Stimulated activated CD4-positive, alpha-beta T cell treated with anti-CD3 and anti-CD28 coated beads, Interleukin-2, amount 100 ng/mL, for 4 hours (primary cell): ENCODE data around the gene MVD.

Experiments used
- DNase-seq: peaks from one replicate; pipeline ENCODE4 v3.0.0-alpha.2; 2020; ENCODE audit warnings: low read depth

The MVD gene

GRCh38 chr16:88662843-88663606 lies at the start of gene MVD:
Gene MVD (minus strand): TSS chr16:88663091. CDS start chr16:88663080, 11 bp downstream.
- DNase-seq = peak; percentile 95

GRCh38 chr16:88712362-88712979 lies 49.6 kb upstream of the MVD start:
- no peak for DNase-seq

- no peak for DNase-seq
Measured at GRCh38 chr16:88711750-88712340, 49.0 kb upstream of the MVD start.

GRCh38 chr16:88710556-88710955 lies 47.7 kb upstream of the MVD start:
- no peak for DNase-seq

DNA sequence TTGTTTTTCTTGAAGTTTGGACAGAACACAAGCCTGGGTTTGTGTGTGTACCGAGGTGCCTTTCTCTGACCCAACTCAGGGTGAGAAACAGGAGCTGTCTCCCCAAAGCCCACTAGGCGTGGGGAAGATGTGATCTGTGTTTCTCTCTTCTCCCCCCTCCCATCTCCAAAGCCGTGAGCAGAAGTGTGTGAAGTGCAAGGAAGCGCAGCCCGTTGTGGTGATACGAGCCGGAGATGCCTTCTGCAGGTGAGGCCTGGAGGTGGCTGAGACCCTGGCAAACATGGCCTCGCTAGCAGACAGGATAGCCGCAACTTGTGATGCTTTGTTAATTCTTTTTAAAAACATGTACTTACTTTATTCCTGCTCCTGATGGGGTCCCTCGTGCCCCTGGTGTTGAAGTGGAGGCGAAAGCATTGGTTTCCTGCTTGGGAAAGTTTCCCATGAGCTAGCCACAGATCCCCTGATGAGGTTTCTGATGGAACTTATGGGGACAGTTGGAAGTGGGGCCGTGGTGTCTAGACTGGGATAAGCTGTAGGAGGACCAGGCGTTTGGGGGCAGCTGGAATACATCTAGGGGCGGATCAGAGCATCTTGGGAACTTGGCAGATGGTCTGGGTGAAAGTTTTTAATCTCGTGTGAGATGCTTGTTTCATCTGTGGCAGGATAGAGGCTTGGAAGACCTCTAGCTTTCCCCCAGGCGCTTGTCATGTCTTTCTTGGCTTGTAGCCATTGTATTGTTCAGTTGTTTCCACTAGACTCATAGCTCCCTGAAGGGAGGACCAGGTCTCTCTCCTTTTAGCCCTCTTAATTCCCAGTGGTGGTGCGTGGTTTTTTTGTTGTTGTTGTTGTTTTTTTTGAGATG lies 44.3 kb upstream of the MVD start:
- DNase-seq = no peak

DNA sequence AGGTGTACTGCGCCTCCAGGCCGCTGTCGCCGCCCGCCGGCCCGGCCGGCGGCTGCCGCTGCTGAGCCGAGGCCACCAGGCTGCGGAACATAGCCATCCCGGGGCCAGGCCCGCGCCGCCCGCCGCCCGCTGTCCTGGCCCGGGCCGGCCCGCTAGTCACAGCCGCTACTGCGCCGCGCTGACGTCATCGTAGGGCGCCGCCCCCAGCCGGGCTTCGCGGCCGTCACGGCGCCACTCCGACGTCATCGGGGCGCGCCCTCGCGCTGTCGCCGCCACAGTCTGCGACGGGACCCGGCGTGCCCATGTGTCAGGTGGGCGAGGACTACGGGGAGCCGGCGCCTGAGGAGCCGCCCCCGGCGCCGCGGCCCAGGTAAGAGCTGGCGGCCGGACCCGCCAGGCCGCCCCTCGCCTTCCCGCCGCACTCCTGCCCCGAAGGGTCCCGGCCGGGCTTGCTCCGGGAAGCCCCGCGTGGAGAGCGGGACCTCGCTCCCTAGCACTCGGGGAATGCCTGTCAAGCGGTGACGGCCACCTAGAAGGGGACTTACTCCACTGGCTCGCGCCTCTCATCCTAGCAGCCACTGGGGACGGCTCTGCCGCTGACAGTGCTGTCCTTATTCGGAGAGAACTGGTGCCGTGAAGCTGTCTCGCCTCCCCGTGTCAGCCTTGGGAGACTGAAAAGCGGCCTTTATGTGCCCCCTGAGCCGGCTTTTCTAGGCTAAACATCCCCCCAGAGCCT lies 43.5 kb upstream of the MVD start, which contains the start of the genes CTU2 and RNF166:
CTU2 (plus strand) TSS at position 275 of the 736 bp plus-strand sequence; CDS start at position 303, 28 bp downstream.
RNF166 (minus strand) TSS at position 180 of the 736 bp plus-strand sequence; CDS start at position 97, 83 bp downstream.
- DNase-seq = peak; percentile 92

DNA sequence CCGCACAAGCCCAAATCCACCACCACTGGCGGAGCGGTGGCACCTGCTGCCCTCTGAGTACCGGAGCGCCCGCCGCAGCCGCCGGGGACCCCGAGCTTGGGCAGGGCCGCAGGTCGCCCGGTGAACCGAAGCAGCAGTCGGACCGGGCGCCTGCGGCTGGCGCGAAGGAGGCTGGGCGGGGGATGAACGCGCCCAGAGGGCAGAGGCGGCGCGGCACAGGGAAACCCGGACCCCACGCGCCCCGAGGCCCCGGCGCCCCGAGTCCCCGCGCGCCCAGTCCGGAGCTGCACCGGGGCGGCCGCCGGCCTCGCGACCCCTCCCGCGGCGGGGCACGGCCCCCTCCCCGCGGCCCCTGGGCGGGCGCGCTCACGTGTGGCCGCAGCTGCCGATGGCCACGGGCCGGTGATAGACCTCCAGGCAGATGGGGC lies 42.9 kb upstream of the MVD start:
- no peak for DNase-seq

GRCh38 chr16:88705076-88705684 lies 42.3 kb upstream of the MVD start:
- DNase-seq = no peak

- peak; percentile 39 for DNase-seq
Measured at GRCh38 chr16:88703486-88704309, 40.8 kb upstream of the MVD start.

DNA sequence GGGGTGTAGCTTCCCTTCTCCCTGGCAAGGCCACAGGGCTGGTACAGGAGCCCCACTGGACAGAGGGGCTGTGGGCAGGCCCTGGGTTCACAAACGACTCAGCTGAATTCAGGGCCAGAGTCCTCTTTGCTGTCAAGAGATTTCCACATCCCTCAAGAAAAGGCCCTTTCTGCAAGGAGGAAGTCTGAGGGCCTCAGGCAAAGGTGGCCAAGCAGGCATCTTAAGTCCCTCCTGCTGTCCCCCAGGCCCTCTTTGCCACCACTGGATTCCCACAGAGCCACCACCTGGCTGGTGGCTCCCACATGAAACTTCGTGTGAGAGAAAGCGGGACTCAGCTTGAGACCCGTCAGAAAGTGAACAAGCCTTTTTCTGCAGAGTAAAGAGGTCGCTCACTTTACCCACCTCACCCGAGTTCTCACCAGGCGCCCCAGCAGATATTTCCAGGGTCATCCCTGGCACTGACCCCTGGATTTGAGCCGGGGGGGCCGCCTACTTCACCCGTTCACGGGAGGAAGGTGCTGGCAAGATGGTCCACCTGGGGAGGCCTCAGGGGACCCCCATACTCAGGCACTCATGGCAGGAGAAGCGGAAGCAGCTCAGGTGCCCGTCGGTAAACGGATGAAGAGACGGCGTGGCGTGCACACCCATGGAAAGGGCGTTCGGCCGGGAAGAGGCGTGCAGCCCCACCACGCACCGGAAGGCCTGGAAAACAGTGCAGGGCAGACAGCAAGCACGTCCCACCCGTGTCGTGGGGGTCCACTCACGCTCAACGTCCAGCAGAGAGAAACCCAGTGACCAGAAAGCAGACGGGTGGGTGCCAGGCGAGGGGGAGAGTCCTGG lies 39.7 kb upstream of the MVD start:
- DNase-seq = no peak

DNA sequence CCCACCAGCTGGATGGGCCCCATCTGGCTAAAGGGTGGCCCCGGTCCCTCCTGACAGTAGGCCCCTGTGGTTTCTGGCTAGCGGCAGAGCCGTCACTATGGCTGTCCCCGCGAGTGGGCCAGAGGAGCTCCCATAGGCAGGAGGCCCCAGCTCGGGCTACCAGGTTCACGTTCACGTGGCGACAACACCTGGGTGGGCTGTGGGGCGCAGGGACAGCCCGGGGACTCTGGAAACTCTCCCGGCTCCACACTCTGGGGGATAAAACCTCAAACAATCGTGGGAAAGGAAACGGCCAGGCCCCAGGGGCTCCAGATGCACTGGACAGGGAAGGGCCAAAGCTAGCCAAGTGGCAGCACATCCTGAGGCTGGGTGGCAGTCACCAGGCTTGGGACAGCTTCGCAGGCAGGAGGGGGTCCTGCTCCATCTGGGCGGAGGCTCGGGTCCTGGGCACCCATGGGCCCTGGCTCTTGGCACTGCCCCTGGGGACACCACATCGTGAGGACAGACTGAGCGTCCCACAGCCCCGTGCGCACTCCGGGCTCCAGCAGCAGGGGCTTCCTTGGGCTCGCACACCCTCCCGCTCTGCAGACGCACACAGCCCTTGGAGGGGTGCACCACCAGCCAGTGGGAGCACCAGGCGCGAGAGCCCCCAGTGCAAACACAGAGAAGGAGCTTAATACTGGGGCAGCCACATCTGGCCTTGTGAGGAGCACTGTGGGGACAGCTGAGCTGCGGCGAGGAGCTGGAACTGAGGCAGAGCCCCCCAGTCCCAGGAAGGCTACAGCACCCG lies 38.9 kb upstream of the MVD start:
- no peak for DNase-seq

DNA sequence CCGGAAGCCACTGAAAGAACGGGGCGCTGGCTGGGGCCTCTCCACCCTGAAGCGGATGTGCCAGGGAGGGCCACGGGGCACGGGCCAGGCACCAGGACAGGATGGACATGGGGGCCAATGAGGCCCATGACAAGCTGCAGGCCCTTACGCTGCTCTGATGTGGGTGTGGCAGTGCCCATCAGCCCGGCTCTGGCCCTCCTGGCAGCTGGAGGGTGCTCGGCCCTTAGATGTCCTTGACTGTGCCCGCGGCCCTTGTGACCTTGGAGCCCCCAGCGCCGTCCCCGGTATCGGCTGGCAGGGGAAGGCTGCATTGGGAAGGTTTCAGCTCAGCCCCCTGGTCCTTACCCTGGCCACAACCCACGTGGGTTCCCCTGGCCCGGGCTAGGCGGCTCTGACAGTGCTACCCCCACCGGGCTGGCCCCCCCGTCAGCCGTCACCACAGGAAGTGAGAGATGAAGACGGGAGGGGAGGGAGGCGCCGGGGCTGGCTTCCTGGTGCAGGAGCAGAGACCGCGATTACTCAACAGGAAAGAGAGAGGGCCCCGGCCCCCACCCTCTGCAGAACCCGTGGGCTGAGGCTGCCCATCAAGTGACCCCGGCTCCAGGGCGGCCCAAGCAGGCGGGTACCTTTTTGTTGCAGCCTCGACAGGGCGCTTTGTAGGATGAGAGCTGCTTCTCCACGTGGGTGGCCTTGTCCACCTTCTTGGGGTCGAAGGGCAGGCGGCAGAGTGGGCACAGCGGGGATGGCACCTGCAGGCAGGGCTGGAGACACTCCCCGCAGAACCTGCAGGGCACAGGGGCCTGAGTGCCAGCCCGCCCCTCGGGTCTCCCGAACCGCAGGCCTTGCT lies 38.0 kb upstream of the MVD start:
- DNase-seq = peak; percentile 93

- DNase-seq = no peak
Measured at GRCh38 chr16:88700322-88700635, 37.4 kb upstream of the MVD start.

- no peak for DNase-seq
Measured at GRCh38 chr16:88699180-88699579, 36.3 kb upstream of the MVD start.

DNA sequence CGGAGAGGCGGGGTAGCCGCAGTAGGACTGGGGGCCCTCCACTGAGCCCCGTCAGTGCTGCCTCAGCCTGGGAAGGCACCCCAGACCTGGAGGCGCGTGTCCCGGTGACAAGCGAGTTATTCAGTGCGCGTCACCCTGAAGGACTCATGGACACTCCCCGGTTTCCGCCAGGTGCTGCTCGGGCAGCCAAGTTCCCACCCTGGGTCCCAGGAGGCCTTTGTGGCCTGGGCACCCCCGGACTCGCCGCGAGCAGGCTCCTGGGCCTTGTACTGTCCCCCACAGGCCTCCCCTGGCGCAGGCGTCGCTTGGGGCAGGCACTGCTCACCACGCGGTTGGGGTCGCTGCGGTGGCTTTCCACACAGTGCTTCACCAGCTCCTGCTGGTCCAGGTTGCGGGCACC lies 35.8 kb upstream of the MVD start:
- no peak for DNase-seq

GRCh38 chr16:88697831-88698615 lies 35.1 kb upstream of the MVD start:
- no peak for DNase-seq
